HepG2 (cell line): ENCODE results near the gene ZFPL1. TPM values are rescaled to one million over a fixed set of nuclear protein-coding genes. Genes with fewer than 3 reads are reported as not detected.

Experiments used
- AGO2 ChIP-seq: fragments of 200-400 bp; formaldehyde crosslinking; optimal IDR thresholded peaks from 2 replicates; pipeline ENCODE3; 2017; ENCODE audit warnings: mild to moderate bottlenecking, low read depth, low read length, moderate library complexity
- HMG20A ChIP-seq: IDR thresholded peaks from 2 replicates; pipeline ENCODE4 v1.6.1; 2016; ENCODE audit warnings: borderline replicate concordance
- MED13 ChIP-seq: sonication (generic); formaldehyde crosslinking; IDR thresholded peaks from 2 replicates; pipeline ENCODE4 v1.5.0; 2020; ENCODE audit warnings: missing genetic modification reagents
- SAFB2 ChIP-seq: sonication (generic); formaldehyde crosslinking; IDR thresholded peaks from 2 replicates; pipeline ENCODE4 v1.5.1; 2020; ENCODE audit warnings: missing genetic modification reagents, low read depth, mild to moderate bottlenecking, borderline replicate concordance
- TEAD3 ChIP-seq: optimal IDR thresholded peaks from 2 replicates; pipeline ENCODE3; 2016; ENCODE audit warnings: borderline replicate concordance
- polyA plus RNA-seq, 8 experiments: library from polyadenylated mRNA; depleted of rRNA in 3 of 8; stranded (reverse) in 7 of 8; unstranded in 1 of 8; fragments of >200 nt; fragmentation: Illumina TruSeq in 4 of 8; extraction: Trizol in 4 of 8; gene quantifications; 2 replicates each; pipeline versions ENCODE4 v1.2.1 to v1.2.3, GENCODE V29; 2011 to 2016; ENCODE audit warnings: low read depth in 4 of 8, missing spikeins in 1 of 8, mixed read lengths in 1 of 8; ENCODE audit not compliant: insufficient read depth in 1 of 8
- total RNA-seq, 5 experiments: library from RNA; depleted of rRNA; stranded (reverse); fragments of >200 nt; fragmentation: Illumina TruSeq; extraction: Trizol; gene quantifications; 2 replicates each; pipeline ENCODE4 v1.2.3, GENCODE V29; 2016; ENCODE audit warnings: low read depth in 1 of 5
- TF ChIP-seq, protein P1 (sequence below), 2 experiments: sonication (generic) in 1 of 2; formaldehyde crosslinking in 1 of 2; IDR thresholded peaks; 2 replicates each; pipeline versions ENCODE4 v1.6.1 to v1.9.0; 2014 to 2022; ENCODE audit warnings: antibody characterized with exemption in 1 of 2, borderline replicate concordance in 1 of 2, inconsistent platforms in 1 of 2, low read depth in 1 of 2, missing genetic modification reagents in 1 of 2
- TF ChIP-seq, protein P2 (sequence below): sonication (generic); formaldehyde crosslinking; IDR thresholded peaks from 2 replicates; pipeline ENCODE4 v1.8.0; 2022; ENCODE audit warnings: missing genetic modification reagents, mild to moderate bottlenecking, borderline replicate concordance

The ZFPL1 gene
- total and polyA plus RNA-seq, 2 of the 13 experiments (the other 11 are each of a cell fraction or from before 2014, with no cell fraction given), result 32.2 to 56.0 TPM

DNA sequence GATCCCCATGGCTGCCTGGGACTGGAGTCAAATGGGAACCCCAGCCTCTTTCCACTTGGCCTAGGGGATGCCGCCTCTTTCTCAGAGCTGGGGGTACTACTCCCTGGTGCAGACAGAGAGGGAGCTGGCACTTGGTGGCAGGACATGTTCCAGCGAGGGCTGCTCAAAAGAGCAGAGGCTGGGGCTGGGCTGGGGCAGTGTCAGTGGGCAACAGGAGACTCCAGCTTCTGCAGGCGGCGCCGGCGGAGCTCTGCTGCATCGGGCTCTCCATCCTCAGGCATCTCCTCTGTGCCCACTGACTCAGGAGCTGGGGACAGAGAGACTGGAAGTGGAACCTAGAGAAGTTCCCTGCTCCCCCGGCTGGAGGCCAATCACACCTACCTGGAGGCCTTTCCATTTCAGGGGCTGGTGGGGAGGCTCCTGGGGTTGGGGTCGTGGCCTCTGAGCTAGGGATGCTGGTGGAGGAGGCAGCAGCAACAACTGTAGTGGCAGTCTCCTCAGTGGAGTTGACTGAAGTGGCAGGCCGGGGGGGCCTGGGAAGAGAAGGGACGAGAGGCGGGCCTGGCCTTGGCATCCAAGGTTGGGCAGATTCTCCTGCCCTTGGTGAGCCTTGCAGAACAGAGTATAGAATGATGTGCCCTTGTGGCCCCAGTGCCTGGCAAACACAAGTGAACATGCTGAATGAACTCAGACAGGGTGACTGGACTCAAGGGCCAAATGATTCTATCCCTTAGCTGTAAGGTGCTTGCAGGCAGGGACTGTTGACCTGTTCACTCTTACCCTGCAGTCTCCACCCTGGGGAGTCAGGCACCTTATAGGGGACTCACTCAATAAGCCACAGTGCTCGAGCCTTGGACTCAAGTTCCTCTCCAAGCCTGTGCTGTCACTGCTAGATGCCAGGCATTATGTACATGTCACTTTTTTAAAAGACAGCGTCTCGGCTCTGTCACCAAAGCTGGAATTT lies 44.4 kb downstream of the ZFPL1 start (continued):
- TF ChIP-seq, protein P1, sequence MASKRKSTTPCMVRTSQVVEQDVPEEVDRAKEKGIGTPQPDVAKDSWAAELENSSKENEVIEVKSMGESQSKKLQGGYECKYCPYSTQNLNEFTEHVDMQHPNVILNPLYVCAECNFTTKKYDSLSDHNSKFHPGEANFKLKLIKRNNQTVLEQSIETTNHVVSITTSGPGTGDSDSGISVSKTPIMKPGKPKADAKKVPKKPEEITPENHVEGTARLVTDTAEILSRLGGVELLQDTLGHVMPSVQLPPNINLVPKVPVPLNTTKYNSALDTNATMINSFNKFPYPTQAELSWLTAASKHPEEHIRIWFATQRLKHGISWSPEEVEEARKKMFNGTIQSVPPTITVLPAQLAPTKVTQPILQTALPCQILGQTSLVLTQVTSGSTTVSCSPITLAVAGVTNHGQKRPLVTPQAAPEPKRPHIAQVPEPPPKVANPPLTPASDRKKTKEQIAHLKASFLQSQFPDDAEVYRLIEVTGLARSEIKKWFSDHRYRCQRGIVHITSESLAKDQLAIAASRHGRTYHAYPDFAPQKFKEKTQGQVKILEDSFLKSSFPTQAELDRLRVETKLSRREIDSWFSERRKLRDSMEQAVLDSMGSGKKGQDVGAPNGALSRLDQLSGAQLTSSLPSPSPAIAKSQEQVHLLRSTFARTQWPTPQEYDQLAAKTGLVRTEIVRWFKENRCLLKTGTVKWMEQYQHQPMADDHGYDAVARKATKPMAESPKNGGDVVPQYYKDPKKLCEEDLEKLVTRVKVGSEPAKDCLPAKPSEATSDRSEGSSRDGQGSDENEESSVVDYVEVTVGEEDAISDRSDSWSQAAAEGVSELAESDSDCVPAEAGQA (IDR thresholded peaks at IDR 0.05; ENCODE audit: low read depth), result no peak
- TF ChIP-seq, protein P1 (CRISPR knock-in tag; IDR thresholded peaks at IDR 0.05; ENCODE audit: borderline replicate concordance), result no peak
- TF ChIP-seq MED13 (CRISPR knock-in tag), result no peak
- no peak for TF ChIP-seq TEAD3 (CRISPR knock-in tag)
- TF ChIP-seq, protein P2, sequence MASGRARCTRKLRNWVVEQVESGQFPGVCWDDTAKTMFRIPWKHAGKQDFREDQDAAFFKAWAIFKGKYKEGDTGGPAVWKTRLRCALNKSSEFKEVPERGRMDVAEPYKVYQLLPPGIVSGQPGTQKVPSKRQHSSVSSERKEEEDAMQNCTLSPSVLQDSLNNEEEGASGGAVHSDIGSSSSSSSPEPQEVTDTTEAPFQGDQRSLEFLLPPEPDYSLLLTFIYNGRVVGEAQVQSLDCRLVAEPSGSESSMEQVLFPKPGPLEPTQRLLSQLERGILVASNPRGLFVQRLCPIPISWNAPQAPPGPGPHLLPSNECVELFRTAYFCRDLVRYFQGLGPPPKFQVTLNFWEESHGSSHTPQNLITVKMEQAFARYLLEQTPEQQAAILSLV (CRISPR knock-in tag), result no peak
- TF ChIP-seq HMG20A (CRISPR knock-in tag), result no peak
- TF ChIP-seq SAFB2 (CRISPR knock-in tag), result no peak
- peak; percentile 86 for TF ChIP-seq AGO2
